HEK293 (cell line): ENCODE data around the gene RBPJ.

Source experiments
- CTCF ChIA-PET: fragments of 350-600 bp; formaldehyde crosslinking; extraction: SDS; loops from one replicate; lab custom pipeline; 2021; ENCODE audit warnings: antibody characterized with exemption; lab: Yijun Ruan, JAX
- POLR2A ChIA-PET: fragments of 300-600 bp; formaldehyde crosslinking; extraction: SDS; loops from one replicate; lab custom pipeline; 2020; ENCODE audit warnings: antibody characterized with exemption, inconsistent platforms; lab: Yijun Ruan, JAX
- H3K27ac ChIP-seq: fragments of 200-500 bp; sonication (Bioruptor generic); 2 replicates; pipeline ENCODE4 v1.5.1; 2014; ENCODE audit warnings: low read depth, low read length, control low read depth, inconsistent platforms; ENCODE audit errors: extremely low read depth
- H3K36me3 ChIP-seq, 2 experiments: fragments of 200-500 bp in 1 of 2; sonication (Bioruptor generic) in 1 of 2; 1 replicate in 1 of 2; 2 replicates in 1 of 2; pipeline ENCODE4 v1.5.1; 2014 to 2017; ENCODE audit warnings: inconsistent platforms in 2 of 2, low read length in 2 of 2; ENCODE audit not compliant: control insufficient read depth in 2 of 2, insufficient read depth in 1 of 2
- H3K4me1 ChIP-seq: fragments of 200-500 bp; sonication (Bioruptor generic); 2 replicates; pipeline ENCODE4 v1.5.1; 2014; ENCODE audit warnings: mild to moderate bottlenecking, low read length, inconsistent platforms; ENCODE audit not compliant: control insufficient read depth, insufficient read depth
- H3K4me3 ChIP-seq: 2 replicates; pipeline ENCODE4 v1.5.1; 2011; ENCODE audit warnings: low read depth, mild to moderate bottlenecking, control low read depth, low read length, moderate library complexity
- H3K9me3 ChIP-seq: fragments of 200-500 bp; sonication (Bioruptor generic); 2 replicates; pipeline ENCODE4 v1.5.1; 2014; ENCODE audit warnings: low read depth, low read length, inconsistent platforms; ENCODE audit not compliant: control insufficient read depth, insufficient read depth
- FEZF1 ChIP-seq: fragments of 450-650 bp; formaldehyde crosslinking; IDR thresholded peaks from 2 replicates; pipeline ENCODE4 v1.5.1; 2016; ENCODE audit warnings: missing biosample characterization, missing genetic modification characterization
- TRIM28 ChIP-seq: IDR thresholded peaks from 2 replicates; pipeline ENCODE4 v1.6.1; 2011; ENCODE audit warnings: low read length, control low read depth, borderline replicate concordance
- YY1 ChIP-seq: fragments of 450-650 bp; formaldehyde crosslinking; IDR thresholded peaks from 2 replicates; pipeline ENCODE4 v1.5.1; 2018; ENCODE audit warnings: missing biosample characterization, missing genetic modification characterization
- ZBTB20 ChIP-seq: fragments of 450-650 bp; formaldehyde crosslinking; IDR thresholded peaks from 2 replicates; pipeline ENCODE4 v1.5.1; 2016; ENCODE audit warnings: missing biosample characterization, missing genetic modification characterization
- ZNF138 ChIP-seq: fragments of 450-650 bp; formaldehyde crosslinking; IDR thresholded peaks from 2 replicates; pipeline ENCODE4 v1.5.1; 2016; ENCODE audit warnings: missing biosample characterization, missing genetic modification characterization, borderline replicate concordance
- ZNF211 ChIP-seq: fragments of 450-650 bp; formaldehyde crosslinking; IDR thresholded peaks from 2 replicates; pipeline ENCODE4 v1.5.1; 2016; ENCODE audit warnings: low read depth, missing biosample characterization, missing genetic modification characterization
- ZNF223 ChIP-seq: fragments of 450-650 bp; formaldehyde crosslinking; IDR thresholded peaks from 2 replicates; pipeline ENCODE4 v1.5.1; 2016; ENCODE audit warnings: missing biosample characterization, missing genetic modification characterization
- ZNF23 ChIP-seq: fragments of 450-650 bp; formaldehyde crosslinking; IDR thresholded peaks from 2 replicates; pipeline ENCODE4 v1.5.1; 2016; ENCODE audit warnings: missing biosample characterization, missing genetic modification characterization, borderline replicate concordance
- ZNF416 ChIP-seq: fragments of 450-650 bp; formaldehyde crosslinking; IDR thresholded peaks from 2 replicates; pipeline ENCODE4 v1.5.1; 2016; ENCODE audit warnings: missing biosample characterization, missing genetic modification characterization
- ZNF571 ChIP-seq: fragments of 450-650 bp; formaldehyde crosslinking; IDR thresholded peaks from 2 replicates; pipeline ENCODE4 v1.5.0; 2017; ENCODE audit warnings: missing biosample characterization, missing genetic modification characterization
- ZNF768 ChIP-seq: fragments of 450-650 bp; formaldehyde crosslinking; IDR thresholded peaks from 2 replicates; pipeline ENCODE4 v1.5.1; 2018; ENCODE audit warnings: missing biosample characterization, mild to moderate bottlenecking, missing genetic modification characterization
- ZNF792 ChIP-seq: fragments of 450-650 bp; formaldehyde crosslinking; IDR thresholded peaks from 2 replicates; pipeline ENCODE4 v1.5.1; 2016; ENCODE audit warnings: missing biosample characterization, missing genetic modification characterization
- ZNF837 ChIP-seq: fragments of 450-650 bp; formaldehyde crosslinking; IDR thresholded peaks from 2 replicates; pipeline ENCODE4 v1.5.1; 2016; ENCODE audit warnings: missing biosample characterization, missing genetic modification characterization
- TF ChIP-seq, protein P1 (sequence below): fragments of 450-650 bp; formaldehyde crosslinking; IDR thresholded peaks from 2 replicates; pipeline ENCODE4 v1.5.1; 2017; ENCODE audit warnings: missing biosample characterization, missing genetic modification characterization
- TF ChIP-seq, protein P2 (sequence below): fragments of 450-650 bp; formaldehyde crosslinking; IDR thresholded peaks from 2 replicates; pipeline ENCODE4 v1.5.1; 2016; ENCODE audit warnings: missing biosample characterization, missing genetic modification characterization, borderline replicate concordance
- TF ChIP-seq, protein P3 (sequence below): fragments of 450-650 bp; formaldehyde crosslinking; IDR thresholded peaks from 2 replicates; pipeline ENCODE4 v1.5.1; 2016; ENCODE audit warnings: missing biosample characterization, missing genetic modification characterization
- TF ChIP-seq, protein P4 (sequence below): fragments of 450-650 bp; formaldehyde crosslinking; IDR thresholded peaks from 2 replicates; pipeline ENCODE4 v1.5.1; 2016; ENCODE audit warnings: missing biosample characterization, missing genetic modification characterization, borderline replicate concordance

RBPJ gene

DNA sequence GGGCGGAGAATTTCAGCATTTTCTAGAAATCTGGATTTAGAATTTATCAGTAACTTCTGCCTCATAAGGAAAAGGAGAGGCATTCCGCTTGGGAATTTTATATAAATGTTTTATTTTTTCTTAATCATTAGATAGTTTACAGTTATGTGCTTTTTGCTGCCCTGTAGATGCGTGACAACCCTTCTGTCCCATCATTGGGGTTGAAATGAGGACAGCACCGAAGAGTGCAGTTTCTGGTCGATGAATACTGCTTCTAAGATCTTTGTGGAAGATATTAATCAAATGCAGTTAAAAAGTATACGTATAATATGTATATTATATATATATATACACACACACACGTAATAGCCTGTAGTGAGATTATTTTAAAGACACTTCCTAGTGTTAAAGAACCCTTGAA is 1.5 kb downstream of the RBPJ start:
- Histone ChIP-seq H3K9me3 (no peaks in the 10 kb centered on the region), H3K4me1 (peaks cover 13% of the 10 kb centered on the region)
- no peak for TF ChIP-seq ZNF23 (tag by site-specific recombination)
- TF ChIP-seq ZNF837 (tag by site-specific recombination): no peak
- no peak for TF ChIP-seq ZNF223 (tag by site-specific recombination)
- TF ChIP-seq, all 188 proteins: peak for 0
- H3K27ac ChIP-seq: peak overlapping the region; percentile 89
- ChIA-PET CTCF (no interaction called here), POLR2A (interaction anchor here (0.7 kb wide), 2 partner anchors 98 to 838 kb away, joined by 3 to 9 read pairs; no protein-coding TSS in a partner anchor)
- peak overlapping the region; percentile 90 for H3K4me3 ChIP-seq
- no peaks in the 10 kb centered on the region for H3K36me3 ChIP-seq

DNA sequence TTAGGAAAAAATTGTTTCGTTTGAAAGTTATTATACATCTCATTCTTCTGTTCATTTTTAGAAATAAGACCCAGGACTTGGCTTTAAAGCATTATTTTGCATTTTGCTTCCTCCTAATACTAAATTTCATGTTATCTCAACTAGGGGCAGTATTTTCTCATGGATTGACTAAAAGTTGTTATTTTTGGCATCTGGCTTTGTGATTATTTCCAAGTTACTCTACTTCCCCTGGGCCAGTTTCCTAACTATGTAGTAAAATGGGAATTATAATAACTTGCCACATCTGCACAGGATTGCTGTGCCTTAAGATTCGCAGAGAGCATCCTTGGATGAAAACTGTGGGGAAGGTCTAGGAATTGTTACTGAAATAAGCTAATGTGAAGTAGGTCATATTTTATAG is 3.0 kb downstream of the RBPJ start:
- ChIA-PET POLR2A (no interaction called here), CTCF (interaction anchor here (0.8 to 1.3 kb wide), 3 partner anchors 9 to 254 kb away, joined by 3 to 4 read pairs (median 3); no protein-coding TSS in a partner anchor)
- H3K36me3 ChIP-seq: no peaks in the 10 kb centered on the region
- H3K4me1 ChIP-seq: peaks cover 13% of the 10 kb centered on the region
- no peak overlapping the region for H3K4me3 ChIP-seq
- H3K27ac ChIP-seq: no peak overlapping the region
- TF ChIP-seq ZNF416 (tag by site-specific recombination) (no peak), ZNF138 (tag by site-specific recombination) (no peak), ZNF792 (tag by site-specific recombination) (no peak), ZNF768 (tag by site-specific recombination) (no peak), ZNF211 (tag by site-specific recombination) (no peak), YY1 (tag by site-specific recombination) (no peak), FEZF1 (tag by site-specific recombination) (no peak), ZBTB20 (no peak), TRIM28 (no peak), ZNF571 (no peak)
- TF ChIP-seq, protein P1, sequence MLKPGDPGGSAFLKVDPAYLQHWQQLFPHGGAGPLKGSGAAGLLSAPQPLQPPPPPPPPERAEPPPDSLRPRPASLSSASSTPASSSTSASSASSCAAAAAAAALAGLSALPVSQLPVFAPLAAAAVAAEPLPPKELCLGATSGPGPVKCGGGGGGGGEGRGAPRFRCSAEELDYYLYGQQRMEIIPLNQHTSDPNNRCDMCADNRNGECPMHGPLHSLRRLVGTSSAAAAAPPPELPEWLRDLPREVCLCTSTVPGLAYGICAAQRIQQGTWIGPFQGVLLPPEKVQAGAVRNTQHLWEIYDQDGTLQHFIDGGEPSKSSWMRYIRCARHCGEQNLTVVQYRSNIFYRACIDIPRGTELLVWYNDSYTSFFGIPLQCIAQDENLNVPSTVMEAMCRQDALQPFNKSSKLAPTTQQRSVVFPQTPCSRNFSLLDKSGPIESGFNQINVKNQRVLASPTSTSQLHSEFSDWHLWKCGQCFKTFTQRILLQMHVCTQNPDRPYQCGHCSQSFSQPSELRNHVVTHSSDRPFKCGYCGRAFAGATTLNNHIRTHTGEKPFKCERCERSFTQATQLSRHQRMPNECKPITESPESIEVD (tag by site-specific recombination): peak; percentile 86
- TF ChIP-seq, protein P2, sequence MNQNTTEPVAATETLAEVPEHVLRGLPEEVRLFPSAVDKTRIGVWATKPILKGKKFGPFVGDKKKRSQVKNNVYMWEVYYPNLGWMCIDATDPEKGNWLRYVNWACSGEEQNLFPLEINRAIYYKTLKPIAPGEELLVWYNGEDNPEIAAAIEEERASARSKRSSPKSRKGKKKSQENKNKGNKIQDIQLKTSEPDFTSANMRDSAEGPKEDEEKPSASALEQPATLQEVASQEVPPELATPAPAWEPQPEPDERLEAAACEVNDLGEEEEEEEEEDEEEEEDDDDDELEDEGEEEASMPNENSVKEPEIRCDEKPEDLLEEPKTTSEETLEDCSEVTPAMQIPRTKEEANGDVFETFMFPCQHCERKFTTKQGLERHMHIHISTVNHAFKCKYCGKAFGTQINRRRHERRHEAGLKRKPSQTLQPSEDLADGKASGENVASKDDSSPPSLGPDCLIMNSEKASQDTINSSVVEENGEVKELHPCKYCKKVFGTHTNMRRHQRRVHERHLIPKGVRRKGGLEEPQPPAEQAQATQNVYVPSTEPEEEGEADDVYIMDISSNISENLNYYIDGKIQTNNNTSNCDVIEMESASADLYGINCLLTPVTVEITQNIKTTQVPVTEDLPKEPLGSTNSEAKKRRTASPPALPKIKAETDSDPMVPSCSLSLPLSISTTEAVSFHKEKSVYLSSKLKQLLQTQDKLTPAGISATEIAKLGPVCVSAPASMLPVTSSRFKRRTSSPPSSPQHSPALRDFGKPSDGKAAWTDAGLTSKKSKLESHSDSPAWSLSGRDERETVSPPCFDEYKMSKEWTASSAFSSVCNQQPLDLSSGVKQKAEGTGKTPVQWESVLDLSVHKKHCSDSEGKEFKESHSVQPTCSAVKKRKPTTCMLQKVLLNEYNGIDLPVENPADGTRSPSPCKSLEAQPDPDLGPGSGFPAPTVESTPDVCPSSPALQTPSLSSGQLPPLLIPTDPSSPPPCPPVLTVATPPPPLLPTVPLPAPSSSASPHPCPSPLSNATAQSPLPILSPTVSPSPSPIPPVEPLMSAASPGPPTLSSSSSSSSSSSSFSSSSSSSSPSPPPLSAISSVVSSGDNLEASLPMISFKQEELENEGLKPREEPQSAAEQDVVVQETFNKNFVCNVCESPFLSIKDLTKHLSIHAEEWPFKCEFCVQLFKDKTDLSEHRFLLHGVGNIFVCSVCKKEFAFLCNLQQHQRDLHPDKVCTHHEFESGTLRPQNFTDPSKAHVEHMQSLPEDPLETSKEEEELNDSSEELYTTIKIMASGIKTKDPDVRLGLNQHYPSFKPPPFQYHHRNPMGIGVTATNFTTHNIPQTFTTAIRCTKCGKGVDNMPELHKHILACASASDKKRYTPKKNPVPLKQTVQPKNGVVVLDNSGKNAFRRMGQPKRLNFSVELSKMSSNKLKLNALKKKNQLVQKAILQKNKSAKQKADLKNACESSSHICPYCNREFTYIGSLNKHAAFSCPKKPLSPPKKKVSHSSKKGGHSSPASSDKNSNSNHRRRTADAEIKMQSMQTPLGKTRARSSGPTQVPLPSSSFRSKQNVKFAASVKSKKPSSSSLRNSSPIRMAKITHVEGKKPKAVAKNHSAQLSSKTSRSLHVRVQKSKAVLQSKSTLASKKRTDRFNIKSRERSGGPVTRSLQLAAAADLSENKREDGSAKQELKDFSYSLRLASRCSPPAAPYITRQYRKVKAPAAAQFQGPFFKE (tag by site-specific recombination): no peak
- TF ChIP-seq, protein P3, sequence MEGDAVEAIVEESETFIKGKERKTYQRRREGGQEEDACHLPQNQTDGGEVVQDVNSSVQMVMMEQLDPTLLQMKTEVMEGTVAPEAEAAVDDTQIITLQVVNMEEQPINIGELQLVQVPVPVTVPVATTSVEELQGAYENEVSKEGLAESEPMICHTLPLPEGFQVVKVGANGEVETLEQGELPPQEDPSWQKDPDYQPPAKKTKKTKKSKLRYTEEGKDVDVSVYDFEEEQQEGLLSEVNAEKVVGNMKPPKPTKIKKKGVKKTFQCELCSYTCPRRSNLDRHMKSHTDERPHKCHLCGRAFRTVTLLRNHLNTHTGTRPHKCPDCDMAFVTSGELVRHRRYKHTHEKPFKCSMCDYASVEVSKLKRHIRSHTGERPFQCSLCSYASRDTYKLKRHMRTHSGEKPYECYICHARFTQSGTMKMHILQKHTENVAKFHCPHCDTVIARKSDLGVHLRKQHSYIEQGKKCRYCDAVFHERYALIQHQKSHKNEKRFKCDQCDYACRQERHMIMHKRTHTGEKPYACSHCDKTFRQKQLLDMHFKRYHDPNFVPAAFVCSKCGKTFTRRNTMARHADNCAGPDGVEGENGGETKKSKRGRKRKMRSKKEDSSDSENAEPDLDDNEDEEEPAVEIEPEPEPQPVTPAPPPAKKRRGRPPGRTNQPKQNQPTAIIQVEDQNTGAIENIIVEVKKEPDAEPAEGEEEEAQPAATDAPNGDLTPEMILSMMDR: 0 out of 2 replicates have a peak, but pooled peaks have one; percentile 7
- TF ChIP-seq, protein P4, sequence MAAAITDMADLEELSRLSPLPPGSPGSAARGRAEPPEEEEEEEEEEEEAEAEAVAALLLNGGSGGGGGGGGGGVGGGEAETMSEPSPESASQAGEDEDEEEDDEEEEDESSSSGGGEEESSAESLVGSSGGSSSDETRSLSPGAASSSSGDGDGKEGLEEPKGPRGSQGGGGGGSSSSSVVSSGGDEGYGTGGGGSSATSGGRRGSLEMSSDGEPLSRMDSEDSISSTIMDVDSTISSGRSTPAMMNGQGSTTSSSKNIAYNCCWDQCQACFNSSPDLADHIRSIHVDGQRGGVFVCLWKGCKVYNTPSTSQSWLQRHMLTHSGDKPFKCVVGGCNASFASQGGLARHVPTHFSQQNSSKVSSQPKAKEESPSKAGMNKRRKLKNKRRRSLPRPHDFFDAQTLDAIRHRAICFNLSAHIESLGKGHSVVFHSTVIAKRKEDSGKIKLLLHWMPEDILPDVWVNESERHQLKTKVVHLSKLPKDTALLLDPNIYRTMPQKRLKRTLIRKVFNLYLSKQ: no peak
- H3K9me3 ChIP-seq: no peaks in the 10 kb centered on the region
